ENCODE measurements around the gene FAM184A.
A peak's percentile ranks its signal among the peaks of the same experiment; 100 is the strongest.

Gene FAM184A, protein sequence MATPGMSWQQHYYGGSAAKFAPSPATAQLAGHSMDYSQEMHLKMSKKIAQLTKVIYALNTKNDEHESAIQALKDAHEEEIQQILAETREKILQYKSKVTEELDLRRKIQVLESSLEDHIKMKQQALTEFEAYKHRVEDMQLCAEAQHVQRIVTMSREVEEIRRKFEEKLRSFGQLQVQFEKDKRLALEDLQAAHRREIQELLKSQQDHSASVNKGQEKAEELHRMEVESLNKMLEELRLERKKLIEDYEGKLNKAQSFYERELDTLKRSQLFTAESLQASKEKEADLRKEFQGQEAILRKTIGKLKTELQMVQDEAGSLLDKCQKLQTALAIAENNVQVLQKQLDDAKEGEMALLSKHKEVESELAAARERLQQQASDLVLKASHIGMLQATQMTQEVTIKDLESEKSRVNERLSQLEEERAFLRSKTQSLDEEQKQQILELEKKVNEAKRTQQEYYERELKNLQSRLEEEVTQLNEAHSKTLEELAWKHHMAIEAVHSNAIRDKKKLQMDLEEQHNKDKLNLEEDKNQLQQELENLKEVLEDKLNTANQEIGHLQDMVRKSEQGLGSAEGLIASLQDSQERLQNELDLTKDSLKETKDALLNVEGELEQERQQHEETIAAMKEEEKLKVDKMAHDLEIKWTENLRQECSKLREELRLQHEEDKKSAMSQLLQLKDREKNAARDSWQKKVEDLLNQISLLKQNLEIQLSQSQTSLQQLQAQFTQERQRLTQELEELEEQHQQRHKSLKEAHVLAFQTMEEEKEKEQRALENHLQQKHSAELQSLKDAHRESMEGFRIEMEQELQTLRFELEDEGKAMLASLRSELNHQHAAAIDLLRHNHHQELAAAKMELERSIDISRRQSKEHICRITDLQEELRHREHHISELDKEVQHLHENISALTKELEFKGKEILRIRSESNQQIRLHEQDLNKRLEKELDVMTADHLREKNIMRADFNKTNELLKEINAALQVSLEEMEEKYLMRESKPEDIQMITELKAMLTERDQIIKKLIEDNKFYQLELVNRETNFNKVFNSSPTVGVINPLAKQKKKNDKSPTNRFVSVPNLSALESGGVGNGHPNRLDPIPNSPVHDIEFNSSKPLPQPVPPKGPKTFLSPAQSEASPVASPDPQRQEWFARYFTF

DNA sequence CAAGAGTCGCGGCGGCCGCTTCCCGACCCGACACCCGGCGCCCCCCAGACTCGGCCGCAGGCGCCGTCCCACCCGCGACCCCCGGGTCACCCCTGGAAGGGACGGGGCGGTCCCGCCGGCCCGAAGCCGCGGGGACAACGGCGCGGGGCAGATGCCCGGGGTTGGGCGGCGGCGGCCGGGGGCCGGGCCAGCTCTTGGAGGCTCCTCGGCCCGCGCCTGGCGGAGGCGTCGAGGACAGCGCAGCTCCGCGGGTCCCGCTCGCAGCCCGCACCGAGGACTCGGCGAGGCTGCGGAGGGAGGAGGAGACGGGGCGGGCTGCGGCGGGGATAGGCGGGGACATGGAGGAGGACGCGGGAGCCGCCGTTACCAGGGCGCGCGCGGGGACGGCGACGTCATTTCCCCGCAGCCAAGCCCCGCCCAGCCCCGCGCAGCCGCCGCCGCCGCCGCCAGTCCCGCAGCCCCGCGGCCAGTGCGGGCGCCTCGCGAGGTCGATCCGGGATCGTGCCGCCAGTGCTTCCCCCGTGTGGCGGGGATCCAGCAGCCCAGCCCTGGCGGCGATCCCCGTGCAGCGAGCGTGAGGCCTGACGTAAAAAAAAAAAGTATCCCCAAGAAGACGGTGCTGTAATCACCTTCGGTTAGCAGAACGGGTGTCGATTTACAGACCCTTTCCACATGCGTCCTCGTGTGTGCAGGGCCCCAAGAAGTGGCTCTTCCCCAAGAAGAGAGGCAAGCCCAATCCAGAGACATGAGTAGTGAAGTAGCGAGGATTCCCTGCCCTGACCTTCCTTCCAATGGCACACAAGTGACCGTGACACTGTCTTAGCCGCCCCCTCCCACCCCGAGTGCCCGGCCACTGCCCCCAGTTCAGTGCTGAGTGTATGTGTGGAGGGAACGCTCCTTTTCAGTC, at the start of gene FAM184A:
Gene FAM184A, minus strand, starts transcription at position 289 of the 907 bp plus-strand sequence. CDS start 365 bp downstream, outside the sequence.
- H3K9ac ChIP-seq (ENCODE audit: low read length): peak within 1 kb of the TSS; percentile 47
- H3K27me3 ChIP-seq (ENCODE audit: control insufficient read depth, insufficient read depth, low read length): peaks cover 39% of the 10 kb centered on the region
- no peak within 1 kb of the TSS for H3K27ac ChIP-seq (ENCODE audit: low read depth, low read length)
- H3K4me1 ChIP-seq (ENCODE audit: control insufficient read depth, insufficient read depth, low read length): no peaks in the 10 kb centered on the region
- H3K4me3 ChIP-seq (ENCODE audit: low read depth, low read length): peak within 1 kb of the TSS; percentile 63
- H3K9me3 ChIP-seq (ENCODE audit: control insufficient read depth, insufficient read depth, low read depth, low read length): peaks cover 28% of the 10 kb centered on the region
- H3K36me3 ChIP-seq (ENCODE audit: control insufficient read depth, insufficient read depth, low read length): no peaks in the 10 kb centered on the region

DNA sequence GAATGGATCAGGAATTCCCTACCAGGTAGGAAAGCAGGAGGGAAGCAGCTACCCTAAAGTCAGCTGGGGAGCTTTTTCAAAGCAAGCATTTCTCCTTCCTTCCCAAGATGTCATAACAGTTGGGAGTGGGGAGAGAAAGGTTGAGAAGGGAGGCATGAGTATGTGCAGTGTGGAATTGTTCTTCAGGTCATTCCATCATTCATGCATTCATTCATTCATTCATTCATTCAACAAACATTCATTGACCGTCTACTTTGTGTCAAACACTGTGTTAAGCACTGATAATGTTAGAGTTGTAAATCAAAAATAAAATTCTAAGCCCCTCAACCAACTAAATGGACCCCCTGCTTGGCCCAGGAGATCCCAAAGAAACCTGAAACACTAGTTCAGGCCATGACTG, 49.2 kb upstream of the FAM184A start:
- no peaks in the 10 kb centered on the region for H3K36me3 ChIP-seq (ENCODE audit: control insufficient read depth, insufficient read depth, low read length)
- H3K4me1 ChIP-seq (ENCODE audit: control insufficient read depth, insufficient read depth, low read length): peaks cover 15% of the 10 kb centered on the region
- H3K9ac ChIP-seq (ENCODE audit: low read length): no peak overlapping the region
- no peaks in the 10 kb centered on the region; the same call in 1 of the 2 replicates for H3K9me3 ChIP-seq (ENCODE audit: control insufficient read depth, insufficient read depth, low read depth, low read length)
- H3K27me3 ChIP-seq (ENCODE audit: control insufficient read depth, insufficient read depth, low read length): no peaks in the 10 kb centered on the region
- H3K27ac ChIP-seq (ENCODE audit: low read depth, low read length): no peak overlapping the region
- H3K4me3 ChIP-seq (ENCODE audit: low read depth, low read length): no peak overlapping the region

DNA sequence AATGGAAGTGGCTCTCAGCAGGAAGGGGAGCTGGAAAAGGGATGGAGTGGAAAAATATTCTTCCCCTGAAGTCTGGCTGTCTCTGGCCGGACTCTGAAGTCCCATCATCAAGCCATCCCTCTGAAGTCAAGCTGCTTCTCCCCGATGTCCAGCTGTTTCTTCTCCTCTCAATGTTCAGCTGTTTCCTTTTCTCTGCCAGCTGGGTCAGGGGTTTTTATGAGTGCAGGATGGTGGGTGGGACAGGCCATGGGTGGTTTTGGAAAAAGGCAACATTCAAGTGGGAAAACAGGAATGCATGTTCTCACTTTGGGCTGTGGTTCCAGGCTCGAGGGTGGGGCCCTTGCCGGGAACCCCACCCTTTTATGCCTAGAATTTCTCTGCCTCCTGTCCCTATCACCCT, 48.4 kb upstream of the FAM184A start:
- Histone ChIP-seq H3K36me3 (ENCODE audit: control insufficient read depth, insufficient read depth, low read length) (no peaks in the 10 kb centered on the region), H3K4me3 (ENCODE audit: low read depth, low read length) (no peak overlapping the region), H3K27ac (ENCODE audit: low read depth, low read length) (no peak overlapping the region)

DNA sequence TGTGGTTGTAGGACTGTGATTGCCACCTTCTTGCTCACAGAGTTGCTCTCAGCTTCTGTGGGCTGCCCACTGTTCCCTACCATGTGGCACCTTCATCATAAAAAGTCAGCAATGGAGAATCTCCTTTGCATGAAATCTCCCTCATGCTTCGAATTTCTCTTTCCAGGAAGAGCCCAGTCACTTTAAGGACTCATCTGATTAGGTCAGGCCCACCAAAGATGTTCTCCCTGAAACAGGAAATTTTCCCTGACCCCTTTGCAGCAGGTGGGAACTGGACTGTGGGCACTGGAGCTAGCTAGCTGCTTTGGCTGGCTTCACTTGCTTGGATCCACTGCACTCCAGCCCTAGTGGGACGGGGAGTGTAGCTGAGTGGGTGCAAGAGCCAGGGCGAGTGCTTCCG, 47.7 kb upstream of the FAM184A start:
- Histone ChIP-seq H3K9ac (ENCODE audit: low read length) (no peak overlapping the region), H3K27ac (ENCODE audit: low read depth, low read length) (no peak overlapping the region), H3K27me3 (ENCODE audit: control insufficient read depth, insufficient read depth, low read length) (no peaks in the 10 kb centered on the region), H3K36me3 (ENCODE audit: control insufficient read depth, insufficient read depth, low read length) (no peaks in the 10 kb centered on the region), H3K9me3 (ENCODE audit: control insufficient read depth, insufficient read depth, low read depth, low read length) (no peaks in the 10 kb centered on the region; the same call in 1 of the 2 replicates), H3K4me1 (ENCODE audit: control insufficient read depth, insufficient read depth, low read length) (peaks cover 15% of the 10 kb centered on the region), H3K4me3 (ENCODE audit: low read depth, low read length) (no peak overlapping the region)

More for the DNA sequence above, 48.4 kb upstream of the FAM184A start:
- Histone ChIP-seq H3K27me3 (ENCODE audit: control insufficient read depth, insufficient read depth, low read length) (no peaks in the 10 kb centered on the region), H3K9me3 (ENCODE audit: control insufficient read depth, insufficient read depth, low read depth, low read length) (no peaks in the 10 kb centered on the region; the same call in 1 of the 2 replicates), H3K9ac (ENCODE audit: low read length) (no peak overlapping the region), H3K4me1 (ENCODE audit: control insufficient read depth, insufficient read depth, low read length) (peaks cover 15% of the 10 kb centered on the region)

DNA sequence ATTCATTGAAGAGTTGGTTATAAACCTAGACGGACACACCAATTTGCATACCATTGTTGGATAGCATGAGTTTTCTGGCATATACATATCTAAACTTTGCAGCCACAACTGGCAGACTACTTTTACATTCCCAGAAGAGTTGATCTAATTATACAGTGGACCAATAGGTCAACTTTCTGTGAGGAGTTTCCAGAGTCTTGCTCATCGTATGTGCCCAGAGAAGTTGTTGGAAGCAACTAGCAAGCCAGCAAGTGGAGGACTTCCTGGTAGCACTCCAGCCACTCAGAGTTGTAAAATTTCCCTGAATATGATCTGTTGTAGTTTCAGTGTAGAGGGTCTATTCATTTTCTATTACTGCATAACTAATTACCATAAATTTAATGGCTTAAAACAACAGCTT, 47.1 kb upstream of the FAM184A start:
- H3K27me3 ChIP-seq (ENCODE audit: control insufficient read depth, insufficient read depth, low read length): no peaks in the 10 kb centered on the region

DNA sequence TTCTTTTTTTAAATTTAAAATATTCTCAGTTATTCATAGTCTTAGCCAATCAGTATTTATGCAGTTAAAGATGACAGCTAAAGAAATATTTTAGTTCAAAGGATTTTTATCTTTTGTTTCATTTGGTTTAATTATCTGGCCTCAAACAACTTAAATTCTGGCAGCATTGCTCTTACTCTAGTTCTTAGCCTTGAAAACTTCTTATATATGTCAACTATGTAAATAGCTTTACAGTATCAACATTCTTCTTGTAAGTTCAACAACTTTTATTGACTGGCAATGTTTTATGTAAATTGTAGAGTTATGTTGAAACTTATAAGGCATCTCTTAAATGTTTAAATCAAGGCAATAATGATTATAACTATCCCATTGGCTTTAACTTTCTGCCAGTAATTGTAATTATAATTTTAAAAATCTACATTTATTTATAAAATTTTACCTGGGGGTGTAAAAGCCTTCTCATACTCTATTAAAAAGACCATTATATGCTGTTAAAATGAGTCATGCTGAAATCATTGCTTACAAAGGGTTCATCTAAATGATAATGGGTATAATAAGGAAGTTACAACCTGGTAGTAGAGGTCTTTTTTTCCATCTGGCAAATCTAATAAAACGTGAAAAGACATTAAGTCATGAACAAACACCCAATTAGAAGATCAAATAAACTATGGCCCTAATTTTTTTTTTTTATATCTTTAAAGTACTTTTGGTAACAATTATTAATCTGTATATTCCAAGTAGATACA, 45.8 kb upstream of the FAM184A start:
- no peak overlapping the region for H3K4me3 ChIP-seq (ENCODE audit: low read depth, low read length)
- no peaks in the 10 kb centered on the region for H3K36me3 ChIP-seq (ENCODE audit: control insufficient read depth, insufficient read depth, low read length)
- H3K27ac ChIP-seq (ENCODE audit: low read depth, low read length): no peak overlapping the region
- no peaks in the 10 kb centered on the region; the same call in 1 of the 2 replicates for H3K9me3 ChIP-seq (ENCODE audit: control insufficient read depth, insufficient read depth, low read depth, low read length)
- no peak overlapping the region for H3K9ac ChIP-seq (ENCODE audit: low read length)
- peaks cover 14% of the 10 kb centered on the region for H3K4me1 ChIP-seq (ENCODE audit: control insufficient read depth, insufficient read depth, low read length)
- no peaks in the 10 kb centered on the region for H3K27me3 ChIP-seq (ENCODE audit: control insufficient read depth, insufficient read depth, low read length)

More for the DNA sequence above, 47.1 kb upstream of the FAM184A start:
- peaks cover 15% of the 10 kb centered on the region for H3K4me1 ChIP-seq (ENCODE audit: control insufficient read depth, insufficient read depth, low read length)
- no peak overlapping the region for H3K9ac ChIP-seq (ENCODE audit: low read length)
- no peak overlapping the region for H3K27ac ChIP-seq (ENCODE audit: low read depth, low read length)
- no peaks in the 10 kb centered on the region; the same call in 1 of the 2 replicates for H3K9me3 ChIP-seq (ENCODE audit: control insufficient read depth, insufficient read depth, low read depth, low read length)
- H3K36me3 ChIP-seq (ENCODE audit: control insufficient read depth, insufficient read depth, low read length): no peaks in the 10 kb centered on the region
- no peak overlapping the region for H3K4me3 ChIP-seq (ENCODE audit: low read depth, low read length)

DNA sequence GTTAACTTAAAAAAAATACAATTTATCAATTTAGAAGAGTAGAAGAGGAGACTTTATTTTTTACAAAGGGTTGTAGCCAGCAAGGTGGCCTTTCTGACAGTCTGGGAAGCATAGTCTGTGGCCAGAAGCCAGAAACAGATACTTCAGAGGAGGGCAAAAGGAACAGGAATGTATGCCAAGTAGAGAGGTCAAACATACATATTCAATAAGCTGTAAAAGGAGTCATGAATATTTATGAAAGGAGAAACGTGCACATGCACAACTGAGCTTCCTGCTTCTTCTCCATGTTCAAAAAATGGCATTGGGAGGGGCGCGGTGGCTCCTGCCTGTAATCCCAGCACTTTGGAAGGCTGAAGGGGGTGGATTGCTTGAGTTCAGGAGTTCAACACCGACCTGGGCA, 43.9 kb upstream of the FAM184A start:
- no peak overlapping the region for H3K9ac ChIP-seq (ENCODE audit: low read length)
- H3K4me1 ChIP-seq (ENCODE audit: control insufficient read depth, insufficient read depth, low read length): no peaks in the 10 kb centered on the region
- no peaks in the 10 kb centered on the region for H3K27me3 ChIP-seq (ENCODE audit: control insufficient read depth, insufficient read depth, low read length)
- H3K36me3 ChIP-seq (ENCODE audit: control insufficient read depth, insufficient read depth, low read length): no peaks in the 10 kb centered on the region
- no peaks in the 10 kb centered on the region; the same call in 1 of the 2 replicates for H3K9me3 ChIP-seq (ENCODE audit: control insufficient read depth, insufficient read depth, low read depth, low read length)
- H3K4me3 ChIP-seq (ENCODE audit: low read depth, low read length): no peak overlapping the region
- no peak overlapping the region for H3K27ac ChIP-seq (ENCODE audit: low read depth, low read length)

DNA sequence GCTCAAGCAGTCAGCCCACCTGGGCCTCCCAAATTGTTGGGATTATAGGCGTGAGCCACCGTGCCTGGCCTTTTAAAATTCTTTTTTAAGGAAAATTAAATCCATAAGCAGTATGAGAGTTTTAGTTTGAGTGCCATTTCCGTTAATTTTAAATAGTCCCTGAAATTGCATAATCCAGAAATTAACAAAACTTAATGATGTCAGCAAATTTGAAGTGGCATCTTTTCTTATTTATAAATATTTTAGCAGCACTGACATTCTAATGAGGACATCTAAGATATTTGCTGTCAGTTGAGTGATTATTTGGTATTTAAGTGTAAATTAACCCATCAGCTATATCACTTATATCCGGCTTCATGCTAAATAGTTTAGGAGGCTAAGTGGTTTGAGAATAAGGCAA, 42.9 kb upstream of the FAM184A start:
- H3K4me1 ChIP-seq (ENCODE audit: control insufficient read depth, insufficient read depth, low read length): no peaks in the 10 kb centered on the region
- no peaks in the 10 kb centered on the region; the same call in 1 of the 2 replicates for H3K9me3 ChIP-seq (ENCODE audit: control insufficient read depth, insufficient read depth, low read depth, low read length)
- H3K27me3 ChIP-seq (ENCODE audit: control insufficient read depth, insufficient read depth, low read length): no peaks in the 10 kb centered on the region
- H3K4me3 ChIP-seq (ENCODE audit: low read depth, low read length): no peak overlapping the region
- H3K27ac ChIP-seq (ENCODE audit: low read depth, low read length): no peak overlapping the region
- H3K36me3 ChIP-seq (ENCODE audit: control insufficient read depth, insufficient read depth, low read length): no peaks in the 10 kb centered on the region
- no peak overlapping the region for H3K9ac ChIP-seq (ENCODE audit: low read length)

DNA sequence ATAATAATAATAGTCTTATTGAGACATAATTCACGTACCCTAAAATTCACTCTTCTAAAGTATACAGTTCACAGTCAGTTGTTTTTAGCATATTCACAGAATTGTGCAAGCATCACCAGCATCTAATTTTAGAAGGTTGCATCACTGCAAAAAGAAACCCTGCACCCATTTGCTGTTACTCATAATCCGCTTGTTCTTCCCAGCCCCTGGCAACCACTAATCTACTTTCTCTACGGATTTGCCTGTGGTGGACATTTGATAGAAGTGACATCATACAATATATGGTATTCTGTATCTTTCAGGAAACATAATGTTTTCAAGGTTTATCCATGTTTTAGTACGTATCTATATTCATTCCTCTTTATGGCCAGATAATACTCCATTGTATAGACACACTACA, 41.5 kb upstream of the FAM184A start:
- H3K9me3 ChIP-seq (ENCODE audit: control insufficient read depth, insufficient read depth, low read depth, low read length): no peaks in the 10 kb centered on the region
- no peak overlapping the region for H3K9ac ChIP-seq (ENCODE audit: low read length)
- no peaks in the 10 kb centered on the region for H3K27me3 ChIP-seq (ENCODE audit: control insufficient read depth, insufficient read depth, low read length)
- H3K36me3 ChIP-seq (ENCODE audit: control insufficient read depth, insufficient read depth, low read length): no peaks in the 10 kb centered on the region
- H3K4me1 ChIP-seq (ENCODE audit: control insufficient read depth, insufficient read depth, low read length): no peaks in the 10 kb centered on the region
- H3K27ac ChIP-seq (ENCODE audit: low read depth, low read length): no peak overlapping the region
- H3K4me3 ChIP-seq (ENCODE audit: low read depth, low read length): no peak overlapping the region

All from HUES6 (cell line).